HG02884 (cell line): Measurements from ENCODE around the gene C1GALT1.
"Not testable (repeated sequence)": the region's sequence is repeated elsewhere in the genome, so short reads cannot be mapped to it uniquely, and the experiment has no call there.

Source experiments
- ATAC-seq: cut with Tn5 transposase; IDR thresholded peaks from one replicate; pipeline ENCODE4 v1.9.1; 2021; ENCODE audit warnings: mild to moderate bottlenecking, moderate library complexity; ENCODE audit not compliant: unreplicated experiment

C1GALT1 gene

GRCh38 chr7:7182156-7183060, at the start of gene C1GALT1:
Gene C1GALT1 (plus strand): TSS chr7:7182544. CDS start chr7:7234320, 51,776 bp downstream.
- ATAC-seq: peak; percentile 83

- no peak for ATAC-seq
Observed at GRCh38 chr7:7134046-7134445, 48.3 kb upstream of the C1GALT1 start.

- ATAC-seq: no peak
Observed at GRCh38 chr7:7135074-7135473, 47.3 kb upstream of the C1GALT1 start.

- not testable (repeated sequence) for ATAC-seq
Observed at GRCh38 chr7:7135924-7136323, 46.4 kb upstream of the C1GALT1 start.

- no peak for ATAC-seq
Observed at GRCh38 chr7:7136466-7137381, 45.6 kb upstream of the C1GALT1 start.

GRCh38 chr7:7138897-7139296, 43.4 kb upstream of the C1GALT1 start:
- no peak for ATAC-seq

- not testable (repeated sequence) for ATAC-seq
Observed at GRCh38 chr7:7143404-7143803, 38.9 kb upstream of the C1GALT1 start.

GRCh38 chr7:7145151-7145550, 37.2 kb upstream of the C1GALT1 start:
- ATAC-seq: not testable (repeated sequence)

- no peak for ATAC-seq
Observed at GRCh38 chr7:7146837-7147236, 35.5 kb upstream of the C1GALT1 start.

- no peak for ATAC-seq
Observed at GRCh38 chr7:7148798-7149481, 33.4 kb upstream of the C1GALT1 start.

GRCh38 chr7:7151285-7151684, 31.1 kb upstream of the C1GALT1 start:
- no peak for ATAC-seq

GRCh38 chr7:7151865-7152264, 30.5 kb upstream of the C1GALT1 start:
- no peak for ATAC-seq

- ATAC-seq: no peak
Observed at GRCh38 chr7:7152315-7152714, 30.0 kb upstream of the C1GALT1 start.

GRCh38 chr7:7154355-7154754, 28.0 kb upstream of the C1GALT1 start:
- ATAC-seq: not testable (repeated sequence)

- no peak for ATAC-seq
Observed at GRCh38 chr7:7156663-7157062, 25.7 kb upstream of the C1GALT1 start.

- ATAC-seq: peak; percentile 79
Observed at GRCh38 chr7:7157177-7157886, 25.0 kb upstream of the C1GALT1 start.

- no peak for ATAC-seq
Observed at GRCh38 chr7:7157887-7158271, 24.5 kb upstream of the C1GALT1 start.

- peak; percentile 40 for ATAC-seq
Observed at GRCh38 chr7:7159063-7159658, 23.2 kb upstream of the C1GALT1 start.

- ATAC-seq: no peak
Observed at GRCh38 chr7:7164591-7164990, 17.8 kb upstream of the C1GALT1 start.

GRCh38 chr7:7165372-7165771, 17.0 kb upstream of the C1GALT1 start:
- no peak for ATAC-seq
